ENCODE measurements around the gene ZGPAT.

GRCh38 chr20:63668351-63668750, 39.5 kb upstream of the ZGPAT start:
- TF ChIP-seq GATA2 (IDR thresholded peaks at IDR 0.05; ENCODE audit: low read depth, low read length): no peak
- TF ChIP-seq GATA3 (IDR thresholded peaks at IDR 0.05; ENCODE audit: low read depth, low read length): no peak

Measured in SH-SY5Y (cell line).